Measurements from ENCODE around the gene PCDH11X. TPM values are rescaled to one million over a fixed set of nuclear protein-coding genes. Genes with fewer than 3 reads are reported as not detected.
A peak's percentile ranks its signal among the peaks of the same experiment; 100 is the strongest.
"Not testable (repeated sequence)": the region's sequence is repeated elsewhere in the genome, so short reads cannot be mapped to it uniquely, and the experiment has no call there.

PCDH11X gene, protein sequence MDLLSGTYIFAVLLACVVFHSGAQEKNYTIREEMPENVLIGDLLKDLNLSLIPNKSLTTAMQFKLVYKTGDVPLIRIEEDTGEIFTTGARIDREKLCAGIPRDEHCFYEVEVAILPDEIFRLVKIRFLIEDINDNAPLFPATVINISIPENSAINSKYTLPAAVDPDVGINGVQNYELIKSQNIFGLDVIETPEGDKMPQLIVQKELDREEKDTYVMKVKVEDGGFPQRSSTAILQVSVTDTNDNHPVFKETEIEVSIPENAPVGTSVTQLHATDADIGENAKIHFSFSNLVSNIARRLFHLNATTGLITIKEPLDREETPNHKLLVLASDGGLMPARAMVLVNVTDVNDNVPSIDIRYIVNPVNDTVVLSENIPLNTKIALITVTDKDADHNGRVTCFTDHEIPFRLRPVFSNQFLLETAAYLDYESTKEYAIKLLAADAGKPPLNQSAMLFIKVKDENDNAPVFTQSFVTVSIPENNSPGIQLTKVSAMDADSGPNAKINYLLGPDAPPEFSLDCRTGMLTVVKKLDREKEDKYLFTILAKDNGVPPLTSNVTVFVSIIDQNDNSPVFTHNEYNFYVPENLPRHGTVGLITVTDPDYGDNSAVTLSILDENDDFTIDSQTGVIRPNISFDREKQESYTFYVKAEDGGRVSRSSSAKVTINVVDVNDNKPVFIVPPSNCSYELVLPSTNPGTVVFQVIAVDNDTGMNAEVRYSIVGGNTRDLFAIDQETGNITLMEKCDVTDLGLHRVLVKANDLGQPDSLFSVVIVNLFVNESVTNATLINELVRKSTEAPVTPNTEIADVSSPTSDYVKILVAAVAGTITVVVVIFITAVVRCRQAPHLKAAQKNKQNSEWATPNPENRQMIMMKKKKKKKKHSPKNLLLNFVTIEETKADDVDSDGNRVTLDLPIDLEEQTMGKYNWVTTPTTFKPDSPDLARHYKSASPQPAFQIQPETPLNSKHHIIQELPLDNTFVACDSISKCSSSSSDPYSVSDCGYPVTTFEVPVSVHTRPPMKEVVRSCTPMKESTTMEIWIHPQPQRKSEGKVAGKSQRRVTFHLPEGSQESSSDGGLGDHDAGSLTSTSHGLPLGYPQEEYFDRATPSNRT (N-terminal part only)
- 6.9 and 11.2 TPM in 2 replicates for total RNA-seq (ENCODE audit: low replicate concordance)
- long read RNA-seq, partial matches to known transcripts, result 11 of 32 reads
- long read RNA-seq, other reads (novel, unspliced or antisense), result 21 of 32 reads

DNA sequence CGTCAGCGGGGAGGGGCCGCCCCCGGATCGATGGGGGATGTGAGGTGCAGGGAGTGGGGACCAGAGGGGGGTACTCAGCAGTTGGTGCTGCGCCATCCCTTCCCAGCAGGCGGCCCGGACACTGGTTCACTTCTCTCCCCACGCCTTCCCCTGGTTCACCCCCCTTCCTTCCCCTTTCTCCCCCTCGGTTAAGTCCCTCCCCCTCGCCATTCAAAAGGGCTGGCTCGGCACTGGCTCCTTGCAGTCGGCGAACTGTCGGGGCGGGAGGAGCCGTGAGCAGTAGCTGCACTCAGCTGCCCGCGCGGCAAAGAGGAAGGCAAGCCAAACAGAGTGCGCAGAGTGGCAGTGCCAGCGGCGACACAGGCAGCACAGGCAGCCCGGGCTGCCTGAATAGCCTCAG is at the start of gene PCDH11X:
Gene PCDH11X (plus strand): TSS at position 241 of the 400 bp plus-strand sequence. CDS start 56,130 bp downstream, outside the sequence.
- H3K36me3 Mint-ChIP-seq; H3K27ac Mint-ChIP-seq; H3K9me3 Mint-ChIP-seq; H3K4me1 Mint-ChIP-seq (ENCODE audit: unreplicated experiment): not testable (repeated sequence)
- Mint-ChIP-seq H3K4me3 (peak within 1 kb of the TSS; percentile 91), H3K27me3 (peaks cover 58% of the 10 kb centered on the region)
- peak; percentile 74 for DNase-seq (ENCODE audit: extremely low spot score, unreplicated experiment)

DNA sequence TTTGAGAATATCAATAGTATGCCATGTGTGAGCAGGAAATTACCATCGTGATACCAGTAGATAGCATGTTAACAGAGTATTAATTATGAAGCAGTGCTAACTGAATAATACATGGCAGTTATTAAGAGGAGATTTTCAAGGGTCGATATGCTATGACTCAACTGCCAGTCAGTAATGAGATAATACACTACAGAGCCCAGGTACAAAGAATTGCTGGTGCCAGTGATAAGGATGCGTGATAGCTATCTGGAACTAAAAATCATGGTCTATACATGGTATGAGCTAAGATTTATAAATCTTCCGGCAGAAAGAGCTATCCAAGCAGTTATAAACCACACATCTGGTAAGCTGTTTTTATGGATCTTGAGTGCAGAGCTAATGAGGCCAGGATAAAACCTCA is 31.7 kb upstream of the PCDH11X start:
- not testable (repeated sequence) for H3K27ac Mint-ChIP-seq; H3K4me1 Mint-ChIP-seq (ENCODE audit: unreplicated experiment); H3K36me3 Mint-ChIP-seq; H3K27me3 Mint-ChIP-seq; H3K4me3 Mint-ChIP-seq; H3K9me3 Mint-ChIP-seq; DNase-seq (ENCODE audit: extremely low spot score, unreplicated experiment)

DNA sequence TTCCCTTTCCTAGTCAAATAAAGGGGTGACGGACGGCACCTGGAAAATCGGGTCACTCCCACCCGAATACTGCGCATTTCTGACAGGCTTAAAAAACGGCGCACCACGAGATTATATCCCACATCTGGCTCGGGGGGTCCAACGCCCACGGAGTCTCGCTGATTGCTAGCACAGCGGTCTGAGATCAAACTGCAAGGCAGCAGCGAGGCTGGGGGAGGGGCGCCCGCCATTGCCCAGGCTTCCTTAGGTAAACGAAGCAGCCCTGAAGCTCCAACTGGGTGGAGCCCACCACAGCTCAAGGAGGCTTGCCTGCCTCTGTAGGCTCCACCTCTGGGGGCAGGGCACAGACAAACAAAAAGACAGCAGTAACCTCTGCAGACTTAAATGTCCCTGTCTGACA is 26.2 kb upstream of the PCDH11X start:
- not testable (repeated sequence) for H3K27me3 Mint-ChIP-seq; H3K4me1 Mint-ChIP-seq (ENCODE audit: unreplicated experiment); H3K27ac Mint-ChIP-seq; H3K36me3 Mint-ChIP-seq; DNase-seq (ENCODE audit: extremely low spot score, unreplicated experiment); H3K9me3 Mint-ChIP-seq
- H3K4me3 Mint-ChIP-seq, result peak overlapping the region; percentile 55

DNA sequence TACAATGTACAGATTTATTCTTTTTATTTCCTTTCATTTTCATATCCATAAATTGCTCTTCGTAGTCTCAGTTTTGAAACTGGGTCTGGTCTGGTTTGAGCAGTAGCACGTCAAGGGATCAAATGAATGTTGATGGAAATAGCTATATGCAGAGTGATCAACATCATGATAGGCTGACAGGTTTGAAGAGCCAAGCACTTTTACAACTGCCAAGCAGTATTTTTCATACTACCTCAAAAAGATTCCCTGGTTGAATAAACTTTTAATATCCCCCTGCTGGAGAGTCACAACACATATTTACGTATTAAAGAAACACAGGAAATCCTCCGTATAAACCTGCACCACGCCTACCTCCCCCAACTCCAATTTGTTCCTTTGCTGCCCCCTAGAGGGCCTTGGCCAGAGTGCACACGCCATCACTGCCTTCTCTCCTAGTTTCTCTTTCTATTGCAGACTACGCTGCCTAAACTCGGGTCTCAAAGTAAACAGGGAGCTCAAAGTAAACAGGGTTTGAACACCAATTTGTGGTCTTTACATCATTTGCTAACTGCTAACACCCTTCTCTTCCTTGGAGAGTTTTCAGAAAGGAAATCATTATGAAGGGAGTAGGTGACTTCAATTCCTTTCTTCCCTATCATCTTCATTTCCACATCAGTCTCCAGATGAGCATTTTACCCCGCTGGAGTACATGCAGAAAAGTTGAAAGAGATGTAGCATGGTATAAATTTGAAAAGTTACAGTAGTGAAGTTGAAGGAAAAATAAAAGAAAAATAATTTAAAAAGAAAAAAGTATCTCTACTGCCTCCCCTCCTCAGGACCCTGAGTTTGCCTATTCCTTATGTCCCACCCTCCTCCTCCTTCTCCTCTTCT is 8.3 kb upstream of the PCDH11X start:
- TF ChIP-seq, protein P1, sequence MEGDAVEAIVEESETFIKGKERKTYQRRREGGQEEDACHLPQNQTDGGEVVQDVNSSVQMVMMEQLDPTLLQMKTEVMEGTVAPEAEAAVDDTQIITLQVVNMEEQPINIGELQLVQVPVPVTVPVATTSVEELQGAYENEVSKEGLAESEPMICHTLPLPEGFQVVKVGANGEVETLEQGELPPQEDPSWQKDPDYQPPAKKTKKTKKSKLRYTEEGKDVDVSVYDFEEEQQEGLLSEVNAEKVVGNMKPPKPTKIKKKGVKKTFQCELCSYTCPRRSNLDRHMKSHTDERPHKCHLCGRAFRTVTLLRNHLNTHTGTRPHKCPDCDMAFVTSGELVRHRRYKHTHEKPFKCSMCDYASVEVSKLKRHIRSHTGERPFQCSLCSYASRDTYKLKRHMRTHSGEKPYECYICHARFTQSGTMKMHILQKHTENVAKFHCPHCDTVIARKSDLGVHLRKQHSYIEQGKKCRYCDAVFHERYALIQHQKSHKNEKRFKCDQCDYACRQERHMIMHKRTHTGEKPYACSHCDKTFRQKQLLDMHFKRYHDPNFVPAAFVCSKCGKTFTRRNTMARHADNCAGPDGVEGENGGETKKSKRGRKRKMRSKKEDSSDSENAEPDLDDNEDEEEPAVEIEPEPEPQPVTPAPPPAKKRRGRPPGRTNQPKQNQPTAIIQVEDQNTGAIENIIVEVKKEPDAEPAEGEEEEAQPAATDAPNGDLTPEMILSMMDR (conservative IDR thresholded peaks at IDR 0.05), result peak; percentile 66
- H3K36me3 Mint-ChIP-seq; H3K4me1 Mint-ChIP-seq (ENCODE audit: unreplicated experiment); DNase-seq (ENCODE audit: extremely low spot score, unreplicated experiment); H3K9me3 Mint-ChIP-seq; H3K27me3 Mint-ChIP-seq; H3K27ac Mint-ChIP-seq: not testable (repeated sequence)
- peak overlapping the region; percentile 72 for H3K4me3 Mint-ChIP-seq

DNA sequence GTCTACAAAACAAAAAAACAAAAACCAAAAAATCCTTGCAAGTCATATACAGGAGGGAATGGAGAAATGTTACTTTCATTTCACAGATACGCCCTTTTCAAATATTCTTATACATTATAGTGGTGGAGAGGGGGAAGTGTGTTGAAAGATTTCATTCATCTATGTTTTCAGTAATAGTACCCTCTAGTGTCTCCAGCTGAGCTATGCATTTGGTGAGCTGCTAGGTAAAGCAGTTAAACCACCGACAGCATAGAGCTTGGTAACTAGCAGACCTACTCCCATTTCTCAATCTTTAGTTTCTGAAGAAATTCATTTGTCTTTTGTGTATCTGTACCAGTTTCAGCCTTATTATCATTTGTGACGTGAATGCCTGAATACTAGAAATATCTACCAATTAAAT is 5.2 kb upstream of the PCDH11X start:
- peaks cover 23% of the 10 kb centered on the region for H3K27me3 Mint-ChIP-seq
- H3K4me3 Mint-ChIP-seq; H3K4me1 Mint-ChIP-seq (ENCODE audit: unreplicated experiment); H3K27ac Mint-ChIP-seq; H3K9me3 Mint-ChIP-seq; DNase-seq (ENCODE audit: extremely low spot score, unreplicated experiment); H3K36me3 Mint-ChIP-seq: not testable (repeated sequence)
- TF ChIP-seq, protein P1 (conservative IDR thresholded peaks at IDR 0.05), result peak; percentile 43

DNA sequence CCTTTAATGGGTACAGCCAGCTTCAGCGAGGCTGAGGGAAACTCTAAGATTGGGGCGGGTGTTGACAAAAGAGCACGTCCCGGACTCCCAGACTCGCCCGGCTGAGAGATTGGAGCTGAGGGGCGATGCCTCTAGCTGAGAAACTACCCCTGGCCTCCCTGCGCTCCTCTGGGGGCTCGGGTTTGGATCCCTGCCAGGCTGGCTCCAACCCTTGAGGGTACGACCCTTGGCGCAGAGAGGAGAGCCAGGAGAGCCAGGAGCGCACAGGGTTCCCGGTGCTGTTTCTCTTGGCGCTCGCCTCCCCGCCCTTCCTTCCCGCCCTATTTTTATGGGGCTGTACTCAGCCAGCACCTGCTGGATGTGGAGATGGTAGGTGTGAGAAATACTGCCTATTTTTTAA is 833 bp downstream of the PCDH11X start:
- not testable (repeated sequence) for H3K27ac Mint-ChIP-seq; H3K9me3 Mint-ChIP-seq; H3K4me1 Mint-ChIP-seq (ENCODE audit: unreplicated experiment); H3K36me3 Mint-ChIP-seq; DNase-seq (ENCODE audit: extremely low spot score, unreplicated experiment)
- H3K27me3 Mint-ChIP-seq, result peaks cover 63% of the 10 kb centered on the region
- peak overlapping the region; percentile 91 for H3K4me3 Mint-ChIP-seq

DNA sequence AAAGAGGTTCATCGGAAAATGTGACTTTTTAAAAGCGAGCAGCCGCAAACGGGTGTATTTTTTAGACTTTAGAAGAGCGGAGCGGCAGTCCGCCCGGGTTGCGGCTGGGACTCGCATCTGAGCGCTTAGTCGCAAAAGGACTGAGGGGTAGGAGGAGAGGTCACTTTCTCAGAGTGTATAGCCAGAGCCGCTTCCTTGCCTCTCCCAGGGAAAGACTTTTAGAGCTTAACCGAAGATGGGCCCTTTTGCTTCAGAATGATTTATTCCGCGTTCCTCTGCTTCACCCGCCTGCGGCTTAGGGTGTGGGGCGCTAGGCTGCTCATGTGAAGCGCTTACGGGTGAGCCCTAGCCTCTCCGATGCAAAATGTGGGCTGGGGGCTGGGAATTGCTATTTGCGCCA is 1.5 kb downstream of the PCDH11X start:
- Mint-ChIP-seq H3K27me3 (peaks cover 68% of the 10 kb centered on the region), H3K4me3 (peak overlapping the region; percentile 91), H3K27ac (peak overlapping the region; percentile 93)
- DNase-seq (ENCODE audit: extremely low spot score, unreplicated experiment); H3K36me3 Mint-ChIP-seq; H3K9me3 Mint-ChIP-seq; H3K4me1 Mint-ChIP-seq (ENCODE audit: unreplicated experiment): not testable (repeated sequence)

DNA sequence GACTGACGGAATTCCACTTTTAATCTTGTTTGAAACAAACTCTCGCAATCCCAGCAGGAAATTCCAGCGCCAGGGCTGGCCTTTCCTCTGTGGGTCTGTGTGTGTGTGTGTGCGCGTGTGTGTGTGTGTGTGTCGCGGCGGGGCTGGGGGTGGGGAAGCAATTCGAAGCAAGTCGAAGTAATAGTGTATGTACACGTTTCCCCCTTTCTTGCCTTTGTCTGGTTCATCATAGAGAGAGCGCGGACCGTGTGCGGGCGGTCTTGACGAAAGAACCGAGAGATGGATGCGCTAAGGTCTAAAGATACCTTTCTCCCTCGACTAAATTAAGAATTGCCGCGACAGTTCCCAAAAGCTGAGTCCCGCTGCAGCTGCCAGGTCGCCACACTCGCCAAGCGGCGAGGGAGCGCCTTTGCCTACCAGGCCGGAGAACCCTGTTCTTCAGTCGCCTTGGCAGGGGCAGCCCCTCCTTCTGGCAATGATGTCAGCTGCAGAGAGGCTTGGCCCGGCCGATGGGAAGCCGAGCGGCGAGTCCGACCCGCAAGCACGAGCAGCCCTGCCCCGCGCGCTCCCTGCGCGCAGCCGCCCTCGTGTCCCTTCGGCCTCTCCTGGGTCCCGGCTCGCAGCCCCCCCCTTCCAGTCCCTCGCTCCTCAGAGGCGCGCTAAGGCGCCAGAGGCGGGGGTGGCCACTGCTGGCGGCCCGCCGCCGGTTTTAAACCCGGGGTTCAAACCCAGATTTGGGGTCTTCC is 2.6 kb downstream of the PCDH11X start:
- H3K27ac Mint-ChIP-seq, result peak overlapping the region; percentile 93
- H3K4me1 Mint-ChIP-seq (ENCODE audit: unreplicated experiment); H3K9me3 Mint-ChIP-seq; H3K36me3 Mint-ChIP-seq: not testable (repeated sequence)
- peak overlapping the region; percentile 91 for H3K4me3 Mint-ChIP-seq
- DNase-seq (ENCODE audit: extremely low spot score, unreplicated experiment), result peak; percentile 66
- peaks cover 61% of the 10 kb centered on the region for H3K27me3 Mint-ChIP-seq

DNA sequence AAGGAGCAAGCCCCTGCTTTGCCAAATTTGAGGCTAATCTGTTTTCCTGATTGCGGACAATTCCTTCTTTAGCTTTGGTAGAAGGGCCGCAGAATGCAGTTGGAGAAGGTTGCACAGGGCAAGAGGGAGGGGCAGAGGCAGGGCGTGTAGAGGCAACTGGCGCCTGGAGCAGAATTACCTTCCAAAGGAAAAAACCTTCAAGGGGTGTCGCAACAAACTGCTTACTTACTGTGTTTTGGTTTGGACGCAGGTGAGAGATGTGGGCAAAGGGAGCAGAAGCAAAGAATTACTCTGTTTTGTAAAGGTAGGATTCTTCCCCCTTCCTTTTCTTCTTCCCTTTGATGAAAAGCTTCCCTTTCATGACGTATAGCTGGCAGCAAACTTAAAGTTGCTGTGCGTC is 3.6 kb downstream of the PCDH11X start:
- not testable (repeated sequence) for H3K9me3 Mint-ChIP-seq; H3K4me1 Mint-ChIP-seq (ENCODE audit: unreplicated experiment); H3K36me3 Mint-ChIP-seq; H3K27ac Mint-ChIP-seq; DNase-seq (ENCODE audit: extremely low spot score, unreplicated experiment)
- Mint-ChIP-seq H3K27me3 (peaks cover 53% of the 10 kb centered on the region), H3K4me3 (peak overlapping the region; percentile 84)

DNA sequence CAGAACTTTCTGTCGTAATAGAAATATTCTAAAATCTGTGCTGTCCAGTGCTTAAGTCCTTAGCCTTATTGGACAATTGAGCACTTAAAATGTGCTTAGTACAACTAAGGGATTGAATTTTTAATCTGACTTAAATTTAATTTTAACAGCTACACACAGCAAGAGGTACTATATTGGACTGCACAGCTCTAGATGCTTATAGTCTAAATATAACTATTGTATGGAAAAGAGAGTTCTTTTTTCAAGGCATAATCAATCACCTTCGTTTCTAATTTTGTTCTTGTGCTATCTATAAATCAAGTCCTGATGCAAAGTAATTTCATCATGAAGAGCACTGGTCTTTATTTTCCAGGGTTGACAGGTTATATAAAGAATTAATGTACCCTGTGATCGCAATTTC is 38.4 kb downstream of the PCDH11X start:
- not testable (repeated sequence) for DNase-seq (ENCODE audit: extremely low spot score, unreplicated experiment); H3K27me3 Mint-ChIP-seq; H3K4me3 Mint-ChIP-seq; H3K4me1 Mint-ChIP-seq (ENCODE audit: unreplicated experiment); H3K27ac Mint-ChIP-seq; H3K36me3 Mint-ChIP-seq; H3K9me3 Mint-ChIP-seq
